Measurements from ENCODE around the gene PADI2. TPM values are rescaled to one million over a fixed set of nuclear protein-coding genes. Genes with fewer than 3 reads are reported as not detected.

PADI2 gene
- total and polyA plus RNA-seq, 2 donors (not counting 3 experiments of a cell fraction or from before 2014, with no cell fraction given): not detected

DNA sequence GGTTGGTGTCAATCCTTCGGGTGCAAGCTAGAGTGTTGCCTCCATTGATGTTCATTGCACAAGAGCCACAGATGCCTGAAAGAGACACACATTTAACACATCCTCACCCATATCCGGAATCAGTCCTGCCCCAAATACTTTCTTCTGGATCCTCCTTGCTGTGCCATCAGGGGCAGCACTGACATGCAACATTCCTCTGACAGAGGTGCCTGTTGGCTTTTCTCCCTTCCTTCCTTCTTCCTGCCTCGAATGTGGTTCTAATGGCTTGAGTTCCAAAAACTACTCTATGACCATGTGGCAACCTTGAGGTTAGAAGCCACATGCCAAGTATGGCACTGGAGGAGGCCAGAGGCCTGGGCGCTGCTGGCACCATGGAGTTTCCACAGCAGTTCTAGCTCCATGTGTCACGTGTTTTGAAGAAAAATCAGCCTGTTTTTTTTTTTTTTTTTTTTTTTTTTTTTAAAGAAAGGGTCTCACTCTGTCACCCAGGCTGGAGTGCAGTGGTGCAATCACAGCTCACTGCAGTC lies 90.5 kb downstream of the PADI2 start:
- H3K36me3 ChIP-seq (ENCODE audit: control insufficient read depth in 2 of 2, extremely low read depth in 1 of 2, insufficient read depth in 2 of 2, low read length in 2 of 2): peaks cover 17 to 25% of the 10 kb centered on the region in 2 experiments
- no peak overlapping the region for H3K4me3 ChIP-seq (replicated peaks in 1 of 3; ENCODE audit: insufficient read depth in 1 of 3, low read depth in 1 of 3, low read length in 3 of 3)
- H3K27me3 ChIP-seq (ENCODE audit: control insufficient read depth in 2 of 2, insufficient read depth in 2 of 2, low read length in 2 of 2): no peaks in the 10 kb centered on the region
- no peak overlapping the region for H2AFZ ChIP-seq (ENCODE audit: low read depth, low read length)
- POLR2A ChIA-PET: interaction anchor here (0.7 kb wide), 1 partner anchor 59 kb away, joined by 4 read pairs; no protein-coding TSS in a partner anchor
- no TSS peak for BruUV-seq (replicated peaks)
- dilution Hi-C loops (cut with MboI; ENCODE audit: extremely low pct_ligation_motif_present, low sequenced_read_pairs): no loop called here
- no peak overlapping the region for H3K9ac ChIP-seq (replicated peaks; ENCODE audit: extremely low read depth, insufficient read depth, low read length)
- no peaks in the 10 kb centered on the region for H3K9me1 ChIP-seq (replicated peaks; ENCODE audit: control insufficient read depth, extremely low read depth, insufficient read depth, low read length)
- TF ChIP-seq EZH2 (IDR thresholded peaks at IDR 0.05; ENCODE audit: borderline replicate concordance, low read depth, low read length, severe bottlenecking): no peak
- no peak for TF ChIP-seq MYC (IDR thresholded peaks at IDR 0.05; ENCODE audit: low read depth, low read length)
- no peak for TF ChIP-seq POLR2AphosphoS5 (IDR thresholded peaks at IDR 0.05; ENCODE audit: insufficient read depth, low read depth, low read length)
- no peak for TF ChIP-seq JUN (IDR thresholded peaks at IDR 0.05; ENCODE audit: borderline replicate concordance, insufficient read depth, insufficient read length, low read depth)
- TF ChIP-seq, protein P1, sequence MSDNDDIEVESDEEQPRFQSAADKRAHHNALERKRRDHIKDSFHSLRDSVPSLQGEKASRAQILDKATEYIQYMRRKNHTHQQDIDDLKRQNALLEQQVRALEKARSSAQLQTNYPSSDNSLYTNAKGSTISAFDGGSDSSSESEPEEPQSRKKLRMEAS (IDR thresholded peaks at IDR 0.05; ENCODE audit: insufficient read depth, insufficient read length): no peak
- TF ChIP-seq, protein P2, sequence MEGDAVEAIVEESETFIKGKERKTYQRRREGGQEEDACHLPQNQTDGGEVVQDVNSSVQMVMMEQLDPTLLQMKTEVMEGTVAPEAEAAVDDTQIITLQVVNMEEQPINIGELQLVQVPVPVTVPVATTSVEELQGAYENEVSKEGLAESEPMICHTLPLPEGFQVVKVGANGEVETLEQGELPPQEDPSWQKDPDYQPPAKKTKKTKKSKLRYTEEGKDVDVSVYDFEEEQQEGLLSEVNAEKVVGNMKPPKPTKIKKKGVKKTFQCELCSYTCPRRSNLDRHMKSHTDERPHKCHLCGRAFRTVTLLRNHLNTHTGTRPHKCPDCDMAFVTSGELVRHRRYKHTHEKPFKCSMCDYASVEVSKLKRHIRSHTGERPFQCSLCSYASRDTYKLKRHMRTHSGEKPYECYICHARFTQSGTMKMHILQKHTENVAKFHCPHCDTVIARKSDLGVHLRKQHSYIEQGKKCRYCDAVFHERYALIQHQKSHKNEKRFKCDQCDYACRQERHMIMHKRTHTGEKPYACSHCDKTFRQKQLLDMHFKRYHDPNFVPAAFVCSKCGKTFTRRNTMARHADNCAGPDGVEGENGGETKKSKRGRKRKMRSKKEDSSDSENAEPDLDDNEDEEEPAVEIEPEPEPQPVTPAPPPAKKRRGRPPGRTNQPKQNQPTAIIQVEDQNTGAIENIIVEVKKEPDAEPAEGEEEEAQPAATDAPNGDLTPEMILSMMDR (IDR thresholded peaks at IDR 0.05; ENCODE audit: extremely low read depth in 1 of 2, insufficient read depth in 1 of 2, low read depth in 1 of 2, low read length in 2 of 2): no peak
- TF ChIP-seq FOS (IDR thresholded peaks at IDR 0.05; ENCODE audit: borderline replicate concordance, insufficient read depth, low read length): no peak
- TF ChIP-seq GATA2 (IDR thresholded peaks at IDR 0.05; ENCODE audit: insufficient read depth, insufficient read length, low read depth, low read length): no peak
- TF ChIP-seq POLR2A (IDR thresholded peaks at IDR 0.05; ENCODE audit: low read depth, low read length): no peak
- H3K79me2 ChIP-seq (ENCODE audit: control insufficient read depth, insufficient read depth, low read length): no peaks in the 10 kb centered on the region
- no peak overlapping the region for H3K27ac ChIP-seq (ENCODE audit: insufficient read depth, low read depth, low read length)
- intact Hi-C loops (cut with micrococcal nuclease): no loop called here
- H3K4me2 ChIP-seq (ENCODE audit: insufficient read depth, low read length): no peak overlapping the region
- H3K9me3 ChIP-seq (replicated peaks; ENCODE audit: control insufficient read depth, insufficient read depth, low read length): no peaks in the 10 kb centered on the region
- H3K4me1 ChIP-seq (ENCODE audit: control insufficient read depth, extremely low read depth, insufficient read depth, low read length): no peaks in the 10 kb centered on the region
- FAIRE-seq (no peak), DNase-seq (ENCODE audit: low read depth, low spot score) (no peak)
- no peaks in the 10 kb centered on the region for H4K20me1 ChIP-seq (replicated peaks; ENCODE audit: control insufficient read depth, extremely low read depth, insufficient read depth, low read length)
- CTCF ChIA-PET: interaction anchor here (1.5 to 1.6 kb wide), 2 partner anchors 17 to 68 kb away, joined by 3 to 4 read pairs; no protein-coding TSS in a partner anchor
